Ovary (tissue), 9 donors: ENCODE data around the gene KIF26B. TPM values are rescaled to one million over a fixed set of nuclear protein-coding genes. Genes with fewer than 3 reads are reported as not detected.

Experiments
- DNase-seq, 5 donors: peaks; one replicate each; pipeline ENCODE4 v3.0.0-alpha.2; 2019 to 2020
- H3K27ac ChIP-seq, 2 donors: fragments of 200-600 bp; one replicate each; pipeline versions ENCODE4 v1.5.1 to v1.8.0; 2019 to 2022
- H3K27me3 ChIP-seq: fragments of 200-600 bp; one replicate; pipeline ENCODE4 v1.8.0; 2022
- H3K36me3 ChIP-seq: fragments of 200-600 bp; sonication (generic); one replicate; pipeline ENCODE4 v1.5.1; 2019
- H3K4me1 ChIP-seq: one replicate; pipeline ENCODE4 v1.8.1; 2013; ENCODE audit warnings: mild to moderate bottlenecking, moderate library complexity; ENCODE audit not compliant: insufficient read depth
- H3K4me3 ChIP-seq: fragments of 200-600 bp; sonication (generic); one replicate; pipeline ENCODE4 v1.5.1; 2017
- H3K9me3 ChIP-seq, 2 donors: fragments of 200-600 bp in 1 of 2; sonication (generic) in 1 of 2; one replicate each; pipeline versions ENCODE4 v1.5.1 to v1.8.1; 2013 to 2019; ENCODE audit warnings: mild to moderate bottlenecking in 1 of 2, moderate library complexity in 1 of 2
- CTCF ChIP-seq, 3 donors: fragments of 450-650 bp in 2 of 3; fragments of 200-600 bp in 1 of 3; IDR thresholded peaks; one replicate each; pipeline versions ENCODE4 v1.5.1 to v1.8.0; 2016 to 2022; ENCODE audit warnings: antibody characterized with exemption in 3 of 3, mild to moderate bottlenecking in 1 of 3
- EP300 ChIP-seq: sonication (generic); formaldehyde crosslinking; IDR thresholded peaks from one replicate; pipeline ENCODE4 v1.6.1; 2017; ENCODE audit warnings: antibody characterized with exemption
- POLR2A ChIP-seq: fragments of 450-650 bp; IDR thresholded peaks from one replicate; pipeline ENCODE4 v1.6.1; 2017; ENCODE audit warnings: antibody characterized with exemption, mild to moderate bottlenecking, moderate library complexity
- WGBS, 3 donors: extraction: QIAGEN DNeasy Blood & Tissue Kit in 1 of 3; methylation state at CpG; one replicate each; pipeline versions ENCODE4 v1.1.5 to v1.1.7; 2013 to 2017; 5-methylcytosine and 5-hydroxymethylcytosine counted together
- intact Hi-C, 4 donors: fragments of 100-400 bp; cut with DNase I; formaldehyde crosslinking; loops; one replicate each; pipeline versions ENCODE4 v1.11.0 to v1.15.1; 2022 to 2023
- polyA plus RNA-seq, 2 donors: library from polyadenylated mRNA; stranded (reverse); fragments of 200-250 nt in 1 of 2; fragments of 350-450 nt in 1 of 2; fragmentation: Illumina TruSeq in 1 of 2; extraction: RNeasy Lipid Tissue Mini Kit (QIAGEN cat#74804) in 1 of 2; gene quantifications; one replicate each; pipeline ENCODE4 v1.2.3, GENCODE V29; 2013 to 2014
- total RNA-seq, 7 donors: library from RNA; depleted of rRNA in 2 of 7; stranded (reverse); fragments of >200 nt in 2 of 7; fragmentation: NEBNext Ultra II Directional in 3 of 7; extraction: Animal tissue kit (Norgen Biotek cat#: 25700) in 3 of 7; gene quantifications; one replicate each; pipeline versions ENCODE4 v1.1.0 to v1.2.4, GENCODE V29; 2016 to 2023
- donor health status: DM: no; HTN: no; CAD: no; lungs with moderate emphysema.
- donor health status: DM: no; HTN: no; CAD: no.
- donor health status: Bipolar disorder and iron deficiency.
- donor health status: DM: yes; HTN: yes; CAD: no.
- donor health status: DM: no; HTN: no; CAD: no.
- donor health status: DM: yes; HTN: yes; CAD: no.

The KIF26B gene
- total and polyA plus RNA-seq, 9 donors = 0.28 to 4.0 (median 0.54) TPM

GRCh38 chr1:245650441-245650960 is 495.7 kb downstream of the KIF26B start:
- 76 to 90% (median 86%) methylated on average over 7 of the region's 7 CpGs for WGBS, 3 donors
- Histone ChIP-seq H3K4me1 (no peaks in the 10 kb centered on the region), H3K36me3 (no peaks in the 10 kb centered on the region), H3K27ac (no peak overlapping the region), H3K9me3 (no peaks in the 10 kb centered on the region), H3K4me3 (no peak overlapping the region), H3K27me3 (no peaks in the 10 kb centered on the region)
- TF ChIP-seq CTCF (IDR thresholded peaks at IDR 0.05) = no peak
- TF ChIP-seq POLR2A = no peak
- no peak for TF ChIP-seq EP300
- no peak for DNase-seq
- intact Hi-C loops = no loop called here

- 71 to 80% (median 74%) methylated on average over 3 of the region's 3 CpGs for WGBS, 3 donors
- intact Hi-C loops = no loop called here
- Histone ChIP-seq H3K27me3 (no peaks in the 10 kb centered on the region), H3K4me3 (no peak overlapping the region), H3K27ac (no peak overlapping the region), H3K4me1 (no peaks in the 10 kb centered on the region), H3K9me3 (no peaks in the 10 kb centered on the region), H3K36me3 (no peaks in the 10 kb centered on the region)
- TF ChIP-seq CTCF (IDR thresholded peaks at IDR 0.05) (no peak), EP300 (no peak), POLR2A (no peak)
- DNase-seq = no peak
Measured at GRCh38 chr1:245651093-245651492, 496.3 kb downstream of the KIF26B start.

GRCh38 chr1:245652116-245652515 is 497.3 kb downstream of the KIF26B start:
- DNase-seq = no peak
- H3K4me3 ChIP-seq = no peak overlapping the region
- H3K4me1 ChIP-seq = no peaks in the 10 kb centered on the region
- no peaks in the 10 kb centered on the region for H3K9me3 ChIP-seq
- H3K27me3 ChIP-seq = no peaks in the 10 kb centered on the region
- TF ChIP-seq CTCF (IDR thresholded peaks at IDR 0.05) (no peak), EP300 (no peak), POLR2A (no peak)
- intact Hi-C loops = no loop called here
- H3K27ac ChIP-seq = no peak overlapping the region
- 90 to 93% (median 91%) methylated on average over 4 of the region's 4 CpGs for WGBS, 3 donors
- H3K36me3 ChIP-seq = no peaks in the 10 kb centered on the region

GRCh38 chr1:245652660-245653427 is 498.1 kb downstream of the KIF26B start:
- Histone ChIP-seq H3K4me1 (no peaks in the 10 kb centered on the region), H3K36me3 (no peaks in the 10 kb centered on the region), H3K27me3 (no peaks in the 10 kb centered on the region), H3K4me3 (no peak overlapping the region), H3K9me3 (no peaks in the 10 kb centered on the region), H3K27ac (no peak overlapping the region)
- TF ChIP-seq EP300 (no peak), CTCF (IDR thresholded peaks at IDR 0.05) (no peak), POLR2A (no peak)
- intact Hi-C loops = no loop called here
- no peak for DNase-seq
- WGBS, 3 donors = 77 to 85% (median 81%) methylated on average over 17 of the region's 17 CpGs
